DOHH2 (cell line): ENCODE measurements around the gene NDUFS4.

Source experiments
- H3F3A ChIP-seq: fragments of 200-600 bp; sonication (generic), shearing (Covaris generic); 2 replicates; pipeline ENCODE4 v1.6.0; 2016; ENCODE audit warnings: antibody characterized with exemption, mild to moderate bottlenecking; ENCODE audit not compliant: control insufficient read depth, insufficient read depth
- H3K27ac ChIP-seq: fragments of 200-600 bp; sonication (generic); 2 replicates; pipeline ENCODE4 v1.5.1; 2014; ENCODE audit warnings: low read depth, mild to moderate bottlenecking, low read length, moderate library complexity
- H3K27me3 ChIP-seq: fragments of 200-600 bp; sonication (generic); 2 replicates; pipeline ENCODE4 v1.6.1; 2014; ENCODE audit warnings: mild to moderate bottlenecking, low read length, mixed read lengths; ENCODE audit not compliant: control insufficient read depth
- H3K36me3 ChIP-seq: fragments of 200-600 bp; sonication (generic); 2 replicates; pipeline ENCODE4 v1.6.1; 2014; ENCODE audit warnings: mild to moderate bottlenecking, low read length, moderate library complexity, mixed read lengths; ENCODE audit not compliant: control insufficient read depth
- H3K4me1 ChIP-seq: fragments of 200-600 bp; sonication (generic); 2 replicates; pipeline ENCODE4 v1.6.1; 2014; ENCODE audit warnings: mild to moderate bottlenecking, low read length, mixed read lengths; ENCODE audit not compliant: control insufficient read depth
- H3K4me2 ChIP-seq: fragments of 200-600 bp; sonication (generic); 2 replicates; pipeline ENCODE4 v1.6.0; 2014; ENCODE audit warnings: mild to moderate bottlenecking, low read length, moderate library complexity
- H3K4me3 ChIP-seq: fragments of 200-600 bp; sonication (generic); 2 replicates; pipeline ENCODE4 v1.5.1; 2014; ENCODE audit warnings: mild to moderate bottlenecking, low read length, mixed read lengths
- H3K79me2 ChIP-seq: fragments of 200-600 bp; sonication (generic); 2 replicates; pipeline ENCODE4 v1.6.1; 2014; ENCODE audit warnings: mild to moderate bottlenecking, low read length, mixed read lengths; ENCODE audit not compliant: control insufficient read depth
- H3K9me2 ChIP-seq: fragments of 200-600 bp; sonication (generic); replicated peaks from 2 replicates; pipeline ENCODE4 v1.6.1; 2014; ENCODE audit warnings: mild to moderate bottlenecking, low read length, mixed read lengths; ENCODE audit not compliant: control insufficient read depth
- H3K9me3 ChIP-seq: fragments of 200-600 bp; sonication (generic); 2 replicates; pipeline ENCODE4 v1.6.1; 2014; ENCODE audit warnings: antibody characterized with exemption, low read length, mixed read lengths; ENCODE audit not compliant: control insufficient read depth, insufficient read depth
- H4K20me1 ChIP-seq: fragments of 200-600 bp; sonication (generic); 2 replicates; pipeline ENCODE4 v1.6.0; 2014; ENCODE audit warnings: low read depth, mild to moderate bottlenecking, antibody characterized with exemption, low read length, moderate library complexity; ENCODE audit not compliant: control insufficient read depth, insufficient read depth
- EZH2phosphoT487 ChIP-seq: fragments of 200-600 bp; sonication (generic); IDR thresholded peaks from 2 replicates; pipeline ENCODE4 v1.6.1; 2017; ENCODE audit warnings: borderline replicate concordance, mild to moderate bottlenecking, antibody characterized with exemption, low read length, moderate library complexity, mixed read lengths
- TF ChIP-seq, protein P1 (sequence below): fragments of 200-600 bp; sonication (generic); IDR thresholded peaks from one replicate; pipeline ENCODE4 v1.5.1; 2014; ENCODE audit warnings: antibody characterized with exemption, mild to moderate bottlenecking, low read depth, low read length; ENCODE audit not compliant: poor library complexity, severe bottlenecking

Gene NDUFS4

DNA sequence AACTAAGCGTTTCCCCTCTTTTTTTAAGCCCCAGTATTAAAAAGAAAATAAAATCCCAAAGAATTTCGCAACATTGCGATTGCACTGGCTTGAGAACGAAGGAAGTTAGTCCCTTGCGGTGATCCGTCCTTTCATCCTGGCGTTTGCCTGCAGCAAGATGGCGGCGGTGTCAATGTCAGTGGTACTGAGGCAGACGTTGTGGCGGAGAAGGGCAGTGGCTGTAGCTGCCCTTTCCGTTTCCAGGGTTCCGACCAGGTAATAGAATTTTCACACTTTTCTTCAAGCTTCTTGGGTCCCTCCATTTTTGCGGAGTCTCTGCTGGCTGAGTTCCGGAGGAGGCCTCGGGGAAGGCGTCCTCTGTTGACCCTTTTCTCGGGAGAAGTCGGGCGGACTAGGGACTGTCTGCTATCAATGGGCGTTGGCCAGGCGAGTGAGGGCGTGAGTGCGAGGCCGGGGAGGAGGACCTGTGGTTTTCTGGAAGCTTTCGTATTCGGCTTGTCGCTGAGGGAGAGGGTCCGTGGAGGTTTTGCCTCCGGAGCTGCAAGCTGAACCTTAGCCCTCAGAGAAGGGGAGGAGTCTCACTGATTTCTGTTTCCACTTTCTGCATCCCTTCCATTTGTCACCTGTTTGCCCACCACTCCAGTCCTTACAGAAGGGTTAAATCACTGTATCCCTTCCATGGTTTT lies at the start of gene NDUFS4:
TSS of gene NDUFS4 (plus strand) at position 134 of the 686 bp plus-strand sequence. CDS start at position 158, 24 bp downstream.
- peaks cover 17% of the 10 kb centered on the region for H3K4me1 ChIP-seq
- peaks cover 3% of the 10 kb centered on the region; the same call in 1 of the 2 replicates for H3K36me3 ChIP-seq
- H3K79me2 ChIP-seq: peaks cover 52% of the 10 kb centered on the region
- peak within 1 kb of the TSS; percentile 84 for H3K4me3 ChIP-seq
- TF ChIP-seq EZH2phosphoT487: no peak
- TF ChIP-seq, protein P1, sequence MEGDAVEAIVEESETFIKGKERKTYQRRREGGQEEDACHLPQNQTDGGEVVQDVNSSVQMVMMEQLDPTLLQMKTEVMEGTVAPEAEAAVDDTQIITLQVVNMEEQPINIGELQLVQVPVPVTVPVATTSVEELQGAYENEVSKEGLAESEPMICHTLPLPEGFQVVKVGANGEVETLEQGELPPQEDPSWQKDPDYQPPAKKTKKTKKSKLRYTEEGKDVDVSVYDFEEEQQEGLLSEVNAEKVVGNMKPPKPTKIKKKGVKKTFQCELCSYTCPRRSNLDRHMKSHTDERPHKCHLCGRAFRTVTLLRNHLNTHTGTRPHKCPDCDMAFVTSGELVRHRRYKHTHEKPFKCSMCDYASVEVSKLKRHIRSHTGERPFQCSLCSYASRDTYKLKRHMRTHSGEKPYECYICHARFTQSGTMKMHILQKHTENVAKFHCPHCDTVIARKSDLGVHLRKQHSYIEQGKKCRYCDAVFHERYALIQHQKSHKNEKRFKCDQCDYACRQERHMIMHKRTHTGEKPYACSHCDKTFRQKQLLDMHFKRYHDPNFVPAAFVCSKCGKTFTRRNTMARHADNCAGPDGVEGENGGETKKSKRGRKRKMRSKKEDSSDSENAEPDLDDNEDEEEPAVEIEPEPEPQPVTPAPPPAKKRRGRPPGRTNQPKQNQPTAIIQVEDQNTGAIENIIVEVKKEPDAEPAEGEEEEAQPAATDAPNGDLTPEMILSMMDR: no peak
- peaks cover 6% of the 10 kb centered on the region; the same call in 1 of the 2 replicates for H3K9me3 ChIP-seq
- peak within 1 kb of the TSS; percentile 68 for H3K4me2 ChIP-seq
- no peaks in the 10 kb centered on the region; the same call in 1 of the 2 replicates for H4K20me1 ChIP-seq
- H3K27me3 ChIP-seq: peaks cover 2% of the 10 kb centered on the region; the same call in 1 of the 2 replicates
- H3K27ac ChIP-seq: peak within 1 kb of the TSS; percentile 31
- no peaks in the 10 kb centered on the region for H3F3A ChIP-seq
- no peaks in the 10 kb centered on the region for H3K9me2 ChIP-seq

DNA sequence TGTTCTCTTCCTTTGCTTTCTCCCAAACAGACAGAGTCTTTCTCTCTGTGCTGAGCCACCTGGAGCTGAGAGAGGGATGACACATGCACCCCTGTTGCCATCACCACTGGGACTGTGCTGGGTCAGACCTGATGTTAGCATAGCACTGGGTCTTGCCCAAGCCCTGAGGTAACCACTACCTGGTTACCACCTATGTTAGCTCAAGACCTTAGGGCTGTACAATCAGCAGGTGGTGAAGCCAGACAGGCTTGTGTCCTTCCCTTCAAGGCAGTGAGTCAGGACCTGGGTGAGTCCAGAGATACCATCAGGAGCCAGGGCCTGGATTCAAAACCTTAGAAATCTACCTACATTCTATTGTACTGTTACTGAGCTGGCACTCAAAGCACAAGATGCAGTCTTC lies 47.9 kb upstream of the NDUFS4 start:
- Histone ChIP-seq H3K4me2 (no peak overlapping the region), H3K9me3 (peaks cover 4% of the 10 kb centered on the region; the same call in 1 of the 2 replicates), H3F3A (no peaks in the 10 kb centered on the region), H3K9me2 (no peaks in the 10 kb centered on the region), H3K36me3 (no peaks in the 10 kb centered on the region), H3K27ac (no peak overlapping the region), H3K4me3 (no peak overlapping the region), H3K4me1 (no peaks in the 10 kb centered on the region), H3K79me2 (no peaks in the 10 kb centered on the region), H3K27me3 (no peaks in the 10 kb centered on the region), H4K20me1 (no peaks in the 10 kb centered on the region)
- TF ChIP-seq, protein P1: no peak
- TF ChIP-seq EZH2phosphoT487: no peak

DNA sequence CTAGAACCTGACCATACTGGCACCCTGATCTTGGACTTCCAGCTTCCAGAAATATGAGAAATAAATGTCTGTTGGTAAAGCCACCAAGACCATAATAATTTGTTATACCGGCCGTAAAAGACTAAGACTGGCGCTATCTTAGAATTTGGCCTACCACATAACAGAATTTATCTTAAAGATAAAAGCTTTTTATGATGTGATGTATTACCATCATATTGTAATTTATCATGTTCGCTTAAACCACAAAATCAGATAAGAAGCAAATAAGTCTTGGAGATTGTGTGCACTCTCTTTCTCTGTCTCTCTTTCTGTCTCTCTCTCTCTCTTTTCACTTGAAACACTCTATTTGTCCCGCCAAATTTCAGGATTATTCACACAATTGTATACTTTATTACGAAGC lies 44.5 kb upstream of the NDUFS4 start:
- Histone ChIP-seq H3F3A (no peaks in the 10 kb centered on the region), H3K79me2 (no peaks in the 10 kb centered on the region), H3K4me1 (no peaks in the 10 kb centered on the region), H3K4me3 (no peak overlapping the region), H3K4me2 (no peak overlapping the region), H3K36me3 (no peaks in the 10 kb centered on the region), H3K27me3 (no peaks in the 10 kb centered on the region), H3K27ac (no peak overlapping the region), H3K9me3 (no peaks in the 10 kb centered on the region), H4K20me1 (no peaks in the 10 kb centered on the region), H3K9me2 (no peaks in the 10 kb centered on the region)
- no peak for TF ChIP-seq EZH2phosphoT487
- TF ChIP-seq, protein P1: no peak
